Suprapubic skin (tissue), 4 donors: Measurements from ENCODE around the gene SLC12A5. TPM values are rescaled to one million over a fixed set of nuclear protein-coding genes. Genes with fewer than 3 reads are reported as not detected.

Source experiments
- DNase-seq, 2 donors: peaks; one replicate each; pipeline ENCODE4 v3.0.0-alpha.2; 2019; ENCODE audit warnings: low spot score in 2 of 2
- H3K27ac ChIP-seq: fragments of 200-600 bp; sonication (generic); one replicate; pipeline ENCODE4 v1.5.1; 2019
- H3K27me3 ChIP-seq: fragments of 200-600 bp; sonication (generic); one replicate; pipeline ENCODE4 v1.5.1; 2019
- H3K36me3 ChIP-seq: fragments of 200-600 bp; sonication (generic); one replicate; pipeline ENCODE4 v1.5.1; 2019
- H3K4me1 ChIP-seq: fragments of 200-600 bp; sonication (generic); one replicate; pipeline ENCODE4 v1.5.1; 2019
- H3K4me3 ChIP-seq: fragments of 200-600 bp; sonication (generic); one replicate; pipeline ENCODE4 v1.5.1; 2019; ENCODE audit warnings: mild to moderate bottlenecking
- H3K9me3 ChIP-seq: fragments of 200-600 bp; sonication (generic); one replicate; pipeline ENCODE4 v1.5.1; 2019
- EP300 ChIP-seq: sonication (generic); formaldehyde crosslinking; IDR thresholded peaks from one replicate; pipeline ENCODE4 v1.6.1; 2017; ENCODE audit warnings: antibody characterized with exemption
- POLR2A ChIP-seq, 2 donors: fragments of 450-650 bp; IDR thresholded peaks; one replicate each; pipeline ENCODE4 v1.6.1; 2017; ENCODE audit warnings: antibody characterized with exemption in 2 of 2, mild to moderate bottlenecking in 2 of 2, moderate library complexity in 2 of 2
- POLR2AphosphoS5 ChIP-seq, 3 donors: sonication (generic); formaldehyde crosslinking; IDR thresholded peaks; one replicate each; pipeline ENCODE4 v1.6.1; 2017; ENCODE audit warnings: antibody characterized with exemption in 3 of 3
- WGBS: methylation state at CpG from one replicate; pipeline ENCODE4 v1.1.5; 2018; 5-methylcytosine and 5-hydroxymethylcytosine counted together
- total RNA-seq, 4 donors: library from RNA; depleted of rRNA; stranded (reverse); fragments of >200 nt; gene quantifications; one replicate each; pipeline ENCODE4 v1.1.0, GENCODE V29; 2016
- TF ChIP-seq, protein P1 (sequence below), 2 donors: fragments of 200-600 bp in 1 of 2; fragments of 450-650 bp in 1 of 2; sonication (generic) in 1 of 2; IDR thresholded peaks; one replicate each; pipeline ENCODE4 v1.5.1; 2016 to 2019; ENCODE audit warnings: antibody characterized with exemption in 2 of 2, mild to moderate bottlenecking in 1 of 2, moderate library complexity in 1 of 2

The SLC12A5 gene
- total RNA-seq, 4 donors from 2014 or later, result 0.40 TPM; not detected in 3

DNA sequence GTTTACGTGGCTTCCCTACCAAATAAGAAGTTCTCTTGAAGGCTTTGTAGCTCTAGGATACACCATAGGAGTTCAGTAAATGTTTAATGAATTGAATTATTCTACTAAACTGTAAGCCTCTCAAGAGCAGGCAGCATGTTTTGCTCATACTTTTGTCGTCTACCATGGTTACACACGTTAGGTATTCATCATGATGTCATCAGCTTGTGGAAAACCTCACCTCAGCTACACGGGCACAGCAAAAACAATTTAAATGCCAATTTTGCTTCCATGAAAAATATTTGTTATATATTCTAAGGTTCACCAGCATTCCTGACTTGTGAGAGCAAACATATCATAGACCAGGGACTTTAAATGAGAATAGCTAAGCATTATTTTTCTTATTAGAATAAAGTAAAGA is 44.0 kb downstream of the SLC12A5 start:
- no peak for TF ChIP-seq POLR2AphosphoS5 (IDR thresholded peaks at IDR 0.05)
- TF ChIP-seq, protein P1, sequence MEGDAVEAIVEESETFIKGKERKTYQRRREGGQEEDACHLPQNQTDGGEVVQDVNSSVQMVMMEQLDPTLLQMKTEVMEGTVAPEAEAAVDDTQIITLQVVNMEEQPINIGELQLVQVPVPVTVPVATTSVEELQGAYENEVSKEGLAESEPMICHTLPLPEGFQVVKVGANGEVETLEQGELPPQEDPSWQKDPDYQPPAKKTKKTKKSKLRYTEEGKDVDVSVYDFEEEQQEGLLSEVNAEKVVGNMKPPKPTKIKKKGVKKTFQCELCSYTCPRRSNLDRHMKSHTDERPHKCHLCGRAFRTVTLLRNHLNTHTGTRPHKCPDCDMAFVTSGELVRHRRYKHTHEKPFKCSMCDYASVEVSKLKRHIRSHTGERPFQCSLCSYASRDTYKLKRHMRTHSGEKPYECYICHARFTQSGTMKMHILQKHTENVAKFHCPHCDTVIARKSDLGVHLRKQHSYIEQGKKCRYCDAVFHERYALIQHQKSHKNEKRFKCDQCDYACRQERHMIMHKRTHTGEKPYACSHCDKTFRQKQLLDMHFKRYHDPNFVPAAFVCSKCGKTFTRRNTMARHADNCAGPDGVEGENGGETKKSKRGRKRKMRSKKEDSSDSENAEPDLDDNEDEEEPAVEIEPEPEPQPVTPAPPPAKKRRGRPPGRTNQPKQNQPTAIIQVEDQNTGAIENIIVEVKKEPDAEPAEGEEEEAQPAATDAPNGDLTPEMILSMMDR (IDR thresholded peaks at IDR 0.05), result no peak
- no peak for TF ChIP-seq POLR2A (IDR thresholded peaks at IDR 0.05)
- no peak for TF ChIP-seq EP300
- DNase-seq, result no peak
- Histone ChIP-seq H3K9me3 (no peaks in the 10 kb centered on the region), H3K4me1 (no peaks in the 10 kb centered on the region), H3K27ac (no peak overlapping the region), H3K4me3 (no peak overlapping the region), H3K36me3 (peaks cover 50% of the 10 kb centered on the region), H3K27me3 (no peaks in the 10 kb centered on the region)
- WGBS, result 83% methylated on average over 4 of the region's 4 CpGs

DNA sequence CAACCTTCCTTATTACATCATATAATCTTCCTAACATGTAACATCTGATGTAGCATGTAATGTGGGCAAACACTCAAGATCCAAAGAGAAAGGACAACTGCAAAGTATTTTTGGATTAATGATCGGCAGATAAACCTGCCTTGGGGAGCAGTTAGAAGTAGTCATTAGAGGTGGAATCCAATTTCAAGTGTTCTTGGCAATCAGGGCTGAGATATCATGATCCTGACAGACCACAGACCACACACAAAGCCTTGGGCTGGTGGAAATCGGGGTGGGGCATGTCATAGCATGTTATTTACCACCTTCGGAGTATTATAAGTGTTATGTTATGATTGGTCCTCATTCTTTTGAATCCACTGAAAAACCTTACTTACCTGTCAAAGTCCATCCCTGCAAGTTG is 44.4 kb downstream of the SLC12A5 start:
- no peaks in the 10 kb centered on the region for H3K4me1 ChIP-seq
- no peak for DNase-seq
- H3K27me3 ChIP-seq, result no peaks in the 10 kb centered on the region
- no peak overlapping the region for H3K27ac ChIP-seq
- no peak for TF ChIP-seq EP300
- TF ChIP-seq, protein P1 (IDR thresholded peaks at IDR 0.05), result no peak
- no peak for TF ChIP-seq POLR2AphosphoS5 (IDR thresholded peaks at IDR 0.05)
- TF ChIP-seq POLR2A (IDR thresholded peaks at IDR 0.05), result no peak
- no peak overlapping the region for H3K4me3 ChIP-seq
- WGBS, result 55% methylated on average over 3 of the region's 3 CpGs
- no peaks in the 10 kb centered on the region for H3K9me3 ChIP-seq
- H3K36me3 ChIP-seq, result peaks cover 49% of the 10 kb centered on the region

- TF ChIP-seq, protein P1 (IDR thresholded peaks at IDR 0.05), result no peak
- TF ChIP-seq EP300, result no peak
- no peak for TF ChIP-seq POLR2AphosphoS5 (IDR thresholded peaks at IDR 0.05)
- TF ChIP-seq POLR2A (IDR thresholded peaks at IDR 0.05), result no peak
- no peaks in the 10 kb centered on the region for H3K9me3 ChIP-seq
- H3K4me3 ChIP-seq, result no peak overlapping the region
- no peaks in the 10 kb centered on the region for H3K27me3 ChIP-seq
- DNase-seq, result no peak
- no peak overlapping the region for H3K27ac ChIP-seq
- peaks cover 49% of the 10 kb centered on the region for H3K36me3 ChIP-seq
- WGBS, result 70% methylated on average over 3 of the region's 3 CpGs
- H3K4me1 ChIP-seq, result peaks cover 3% of the 10 kb centered on the region
These were observed 45.0 kb downstream of the SLC12A5 start for GRCh38 chr20:46074006-46074405.

- TF ChIP-seq POLR2AphosphoS5 (IDR thresholded peaks at IDR 0.05), result no peak
- no peak for TF ChIP-seq EP300
- TF ChIP-seq, protein P1 (IDR thresholded peaks at IDR 0.05), result no peak
- no peak for TF ChIP-seq POLR2A (IDR thresholded peaks at IDR 0.05)
- no peaks in the 10 kb centered on the region for H3K9me3 ChIP-seq
- no peak for DNase-seq
- H3K36me3 ChIP-seq, result peaks cover 41% of the 10 kb centered on the region
- H3K27me3 ChIP-seq, result no peaks in the 10 kb centered on the region
- WGBS, result 84% methylated on average over 7 of the region's 7 CpGs
- peaks cover 4% of the 10 kb centered on the region for H3K4me1 ChIP-seq
- no peak overlapping the region for H3K27ac ChIP-seq
- no peak overlapping the region for H3K4me3 ChIP-seq
These were observed 47.8 kb downstream of the SLC12A5 start for GRCh38 chr20:46076806-46077205.

DNA sequence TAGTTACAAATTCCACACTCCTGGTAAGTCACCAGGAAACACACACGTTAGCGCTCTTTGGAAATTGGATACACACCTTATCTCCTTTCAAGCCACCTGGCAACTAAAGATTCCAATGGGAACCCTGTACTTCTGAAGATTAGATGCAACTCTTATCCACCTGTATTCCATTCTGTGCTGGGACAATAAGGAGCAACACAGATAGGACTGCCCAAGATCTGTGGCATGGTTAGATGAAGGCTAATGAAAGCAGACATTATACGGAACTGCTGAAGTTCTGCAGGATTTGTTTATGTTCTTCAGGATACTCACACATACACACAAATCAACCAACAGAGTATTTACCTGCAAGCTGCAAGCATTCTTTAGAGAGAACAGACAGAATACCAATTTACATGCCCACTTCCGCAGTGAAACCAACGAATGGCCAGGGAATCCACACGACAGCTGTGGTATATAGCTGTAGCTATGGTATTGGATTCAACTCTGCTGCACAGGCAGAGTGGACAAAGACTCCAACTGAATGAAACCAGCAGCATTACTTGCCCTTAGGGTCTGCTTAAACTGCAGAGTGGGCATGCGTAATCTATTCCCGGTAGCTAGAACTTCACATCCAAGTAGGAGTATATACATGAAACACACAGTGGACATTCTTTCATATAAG is 48.8 kb downstream of the SLC12A5 start:
- Histone ChIP-seq H3K4me3 (no peak overlapping the region), H3K27ac (no peak overlapping the region), H3K36me3 (peaks cover 41% of the 10 kb centered on the region), H3K9me3 (no peaks in the 10 kb centered on the region), H3K4me1 (peaks cover 11% of the 10 kb centered on the region), H3K27me3 (no peaks in the 10 kb centered on the region)
- no peak for DNase-seq
- TF ChIP-seq EP300, result no peak
- TF ChIP-seq, protein P1 (IDR thresholded peaks at IDR 0.05), result no peak
- no peak for TF ChIP-seq POLR2A (IDR thresholded peaks at IDR 0.05)
- TF ChIP-seq POLR2AphosphoS5 (IDR thresholded peaks at IDR 0.05), result no peak
- 94% methylated on average over 8 of the region's 8 CpGs for WGBS
